A673 (cell line): ENCODE measurements around the gene NAP1L5.

Experiments used
- CTCF ChIP-seq: fragments of 300-800, 200-600 bp; sonication (generic); conservative IDR thresholded peaks from 2 replicates; pipeline ENCODE4 v1.5.1; 2017; ENCODE audit warnings: low read depth, mild to moderate bottlenecking, antibody characterized with exemption, low read length, moderate library complexity, mixed read lengths
- EZH2 ChIP-seq: fragments of 200-600 bp; sonication (generic); IDR thresholded peaks from 2 replicates; pipeline ENCODE4 v1.6.1; 2017; ENCODE audit warnings: borderline replicate concordance, low read depth, mild to moderate bottlenecking, mixed read lengths, antibody characterized with exemption, low read length; ENCODE audit not compliant: poor library complexity, severe bottlenecking

- TF ChIP-seq CTCF = no peak
- no peak for TF ChIP-seq EZH2
These were observed 40.6 kb upstream of the NAP1L5 start for GRCh38 chr4:88738180-88738579.
